Measurements from ENCODE around the gene SPTBN1. TPM values are rescaled to one million over a fixed set of nuclear protein-coding genes. Genes with fewer than 3 reads are reported as not detected.

Gene SPTBN1
- total and polyA plus RNA-seq, 2 of the 13 experiments (the other 11 are each of a cell fraction or from before 2014, with no cell fraction given) = 123 to 299 TPM

- TF ChIP-seq KIAA2018 (CRISPR knock-in tag; IDR thresholded peaks at IDR 0.05; ENCODE audit: borderline replicate concordance) (no peak), POLR2A (IDR thresholded peaks at IDR 0.05; ENCODE audit: insufficient read depth in 1 of 2, low read depth in 2 of 2, low read length in 2 of 2) (no peak), KDM4B (CRISPR knock-in tag; IDR thresholded peaks at IDR 0.05) (no peak), FOXP1 (IDR thresholded peaks at IDR 0.05) (no peak), FOXP1 (CRISPR knock-in tag; IDR thresholded peaks at IDR 0.05) (no peak), SPEN (CRISPR knock-in tag; IDR thresholded peaks at IDR 0.05; ENCODE audit: low read depth) (no peak), ZNF530 (CRISPR knock-in tag; IDR thresholded peaks at IDR 0.05; ENCODE audit: low read depth) (no peak), RCOR2 (CRISPR knock-in tag; IDR thresholded peaks at IDR 0.05) (0 out of 2 replicates have a peak, but pooled peaks have one; percentile 9), TMF1 (CRISPR knock-in tag; IDR thresholded peaks at IDR 0.05; ENCODE audit: low read depth) (no peak), BCL6 (CRISPR knock-in tag; IDR thresholded peaks at IDR 0.05) (peak; percentile 41; the same call in 1 of the 2 replicates), PBX3 (CRISPR knock-in tag; IDR thresholded peaks at IDR 0.05; ENCODE audit: borderline replicate concordance) (no peak), HNRNPH1 (optimal IDR thresholded peaks at IDR 0.05; ENCODE audit: low read depth, low read length) (no peak), ZNF12 (CRISPR knock-in tag; IDR thresholded peaks at IDR 0.05) (no peak)
- TF ChIP-seq, protein P1, sequence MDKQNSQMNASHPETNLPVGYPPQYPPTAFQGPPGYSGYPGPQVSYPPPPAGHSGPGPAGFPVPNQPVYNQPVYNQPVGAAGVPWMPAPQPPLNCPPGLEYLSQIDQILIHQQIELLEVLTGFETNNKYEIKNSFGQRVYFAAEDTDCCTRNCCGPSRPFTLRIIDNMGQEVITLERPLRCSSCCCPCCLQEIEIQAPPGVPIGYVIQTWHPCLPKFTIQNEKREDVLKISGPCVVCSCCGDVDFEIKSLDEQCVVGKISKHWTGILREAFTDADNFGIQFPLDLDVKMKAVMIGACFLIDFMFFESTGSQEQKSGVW (CRISPR knock-in tag; IDR thresholded peaks at IDR 0.05; ENCODE audit: borderline replicate concordance) = no peak
- TF ChIP-seq, protein P2, sequence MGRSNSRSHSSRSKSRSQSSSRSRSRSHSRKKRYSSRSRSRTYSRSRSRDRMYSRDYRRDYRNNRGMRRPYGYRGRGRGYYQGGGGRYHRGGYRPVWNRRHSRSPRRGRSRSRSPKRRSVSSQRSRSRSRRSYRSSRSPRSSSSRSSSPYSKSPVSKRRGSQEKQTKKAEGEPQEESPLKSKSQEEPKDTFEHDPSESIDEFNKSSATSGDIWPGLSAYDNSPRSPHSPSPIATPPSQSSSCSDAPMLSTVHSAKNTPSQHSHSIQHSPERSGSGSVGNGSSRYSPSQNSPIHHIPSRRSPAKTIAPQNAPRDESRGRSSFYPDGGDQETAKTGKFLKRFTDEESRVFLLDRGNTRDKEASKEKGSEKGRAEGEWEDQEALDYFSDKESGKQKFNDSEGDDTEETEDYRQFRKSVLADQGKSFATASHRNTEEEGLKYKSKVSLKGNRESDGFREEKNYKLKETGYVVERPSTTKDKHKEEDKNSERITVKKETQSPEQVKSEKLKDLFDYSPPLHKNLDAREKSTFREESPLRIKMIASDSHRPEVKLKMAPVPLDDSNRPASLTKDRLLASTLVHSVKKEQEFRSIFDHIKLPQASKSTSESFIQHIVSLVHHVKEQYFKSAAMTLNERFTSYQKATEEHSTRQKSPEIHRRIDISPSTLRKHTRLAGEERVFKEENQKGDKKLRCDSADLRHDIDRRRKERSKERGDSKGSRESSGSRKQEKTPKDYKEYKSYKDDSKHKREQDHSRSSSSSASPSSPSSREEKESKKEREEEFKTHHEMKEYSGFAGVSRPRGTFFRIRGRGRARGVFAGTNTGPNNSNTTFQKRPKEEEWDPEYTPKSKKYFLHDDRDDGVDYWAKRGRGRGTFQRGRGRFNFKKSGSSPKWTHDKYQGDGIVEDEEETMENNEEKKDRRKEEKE (IDR thresholded peaks at IDR 0.05) = no peak
- TF ChIP-seq, protein P3, sequence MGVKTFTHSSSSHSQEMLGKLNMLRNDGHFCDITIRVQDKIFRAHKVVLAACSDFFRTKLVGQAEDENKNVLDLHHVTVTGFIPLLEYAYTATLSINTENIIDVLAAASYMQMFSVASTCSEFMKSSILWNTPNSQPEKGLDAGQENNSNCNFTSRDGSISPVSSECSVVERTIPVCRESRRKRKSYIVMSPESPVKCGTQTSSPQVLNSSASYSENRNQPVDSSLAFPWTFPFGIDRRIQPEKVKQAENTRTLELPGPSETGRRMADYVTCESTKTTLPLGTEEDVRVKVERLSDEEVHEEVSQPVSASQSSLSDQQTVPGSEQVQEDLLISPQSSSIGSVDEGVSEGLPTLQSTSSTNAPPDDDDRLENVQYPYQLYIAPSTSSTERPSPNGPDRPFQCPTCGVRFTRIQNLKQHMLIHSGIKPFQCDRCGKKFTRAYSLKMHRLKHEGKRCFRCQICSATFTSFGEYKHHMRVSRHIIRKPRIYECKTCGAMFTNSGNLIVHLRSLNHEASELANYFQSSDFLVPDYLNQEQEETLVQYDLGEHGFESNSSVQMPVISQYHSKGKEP (CRISPR knock-in tag; IDR thresholded peaks at IDR 0.05) = no peak
Observed at GRCh38 chr2:54577944-54578647, 122.0 kb downstream of the SPTBN1 start (continued).
